Caco-2 (cell line): ENCODE measurements around the gene SACS. TPM values are rescaled to one million over a fixed set of nuclear protein-coding genes. Genes with fewer than 3 reads are reported as not detected.

ENCODE experiments used
- BruUV-seq: library from RNA; stranded (reverse); fragments of 400-500 nt; replicated peaks from 2 replicates; lab custom pipeline; 2021; lab: Mats Ljungman, UMichigan
- CTCF ChIA-PET: fragments of 300-600 bp; sonication (Branson Sonifier 250); formaldehyde crosslinking; loops from one replicate; lab custom pipeline; 2022; ENCODE audit warnings: antibody characterized with exemption; lab: Charles Lee
- POLR2A ChIA-PET: fragments of 300-600 bp; sonication (Branson Sonifier 250); formaldehyde crosslinking; loops from one replicate; lab custom pipeline; 2022; ENCODE audit warnings: antibody characterized with exemption; lab: Charles Lee
- DNase-seq, 2 experiments: peaks; one replicate each; pipeline versions ENCODE4 v3.0.0 to v3.0.0-alpha.2; 2020 to 2022
- H3K27me3 ChIP-seq: replicated peaks from 2 replicates; pipeline ENCODE4 v1.6.0; 2011; ENCODE audit warnings: low read length; ENCODE audit not compliant: control insufficient read depth, insufficient read depth
- H3K36me3 ChIP-seq: 2 replicates; pipeline ENCODE4 v1.5.1; 2011; ENCODE audit warnings: low read length; ENCODE audit not compliant: control insufficient read depth, insufficient read depth
- H3K4me1 ChIP-seq: fragments of 250-450 bp; sonication (Bioruptor Pico); 2 replicates; pipeline ENCODE4 v1.5.1; 2020; ENCODE audit warnings: mild to moderate bottlenecking
- H3K4me3 ChIP-seq: 2 replicates; pipeline ENCODE4 v1.5.1; 2011; ENCODE audit warnings: low read depth, mild to moderate bottlenecking, control low read depth, low read length
- H3K9me3 ChIP-seq: fragments of 250-450 bp; sonication (Bioruptor Pico); 2 replicates; pipeline ENCODE4 v1.5.1; 2020; ENCODE audit warnings: mild to moderate bottlenecking, moderate library complexity
- H3K27ac Mint-ChIP-seq: one replicate; pipeline ENCODE4 v1.8.0; 2022; ENCODE audit warnings: mixed read lengths; ENCODE audit not compliant: unreplicated experiment
- H3K27me3 Mint-ChIP-seq: one replicate; pipeline ENCODE4 v1.8.0; 2022; ENCODE audit warnings: mixed read lengths; ENCODE audit not compliant: insufficient read depth, unreplicated experiment
- H3K36me3 Mint-ChIP-seq: one replicate; pipeline ENCODE4 v1.8.0; 2022; ENCODE audit warnings: mild to moderate bottlenecking, mixed read lengths; ENCODE audit not compliant: insufficient read depth, unreplicated experiment
- H3K4me1 Mint-ChIP-seq: one replicate; pipeline ENCODE4 v1.8.0; 2022; ENCODE audit warnings: low read depth, mixed read lengths; ENCODE audit not compliant: unreplicated experiment
- H3K4me3 Mint-ChIP-seq: one replicate; pipeline ENCODE4 v1.8.0; 2022; ENCODE audit warnings: mild to moderate bottlenecking, moderate library complexity, mixed read lengths; ENCODE audit not compliant: unreplicated experiment
- H3K9me3 Mint-ChIP-seq: one replicate; pipeline ENCODE4 v1.8.0; 2022; ENCODE audit warnings: mixed read lengths; ENCODE audit not compliant: unreplicated experiment
- intact Hi-C: fragments of 100-400 bp; cut with micrococcal nuclease; formaldehyde crosslinking; loops from one replicate; pipeline ENCODE4 v1.10.0; 2022; ENCODE audit not compliant: unreplicated experiment
- total RNA-seq: library from RNA; stranded (reverse); gene quantifications from 2 replicates; pipeline ENCODE4 v1.2.3, GENCODE V29; 2022
- TF ChIP-seq, protein P1 (sequence below), 2 experiments: fragments of 200-600 bp in 1 of 2; IDR thresholded peaks; 1 replicate in 1 of 2; 2 replicates in 1 of 2; pipeline versions ENCODE4 v1.5.1 to v1.8.0; 2011 to 2022; ENCODE audit warnings: antibody characterized with exemption in 1 of 2, control low read depth in 1 of 2, inconsistent platforms in 1 of 2, low read depth in 1 of 2, low read length in 1 of 2, mild to moderate bottlenecking in 1 of 2, moderate library complexity in 1 of 2; ENCODE audit not compliant: insufficient read depth in 1 of 2, severe bottlenecking in 1 of 2, unreplicated experiment in 1 of 2

The SACS gene
- total RNA-seq, 1 experiment from 2014 or later: 4.5 TPM

DNA sequence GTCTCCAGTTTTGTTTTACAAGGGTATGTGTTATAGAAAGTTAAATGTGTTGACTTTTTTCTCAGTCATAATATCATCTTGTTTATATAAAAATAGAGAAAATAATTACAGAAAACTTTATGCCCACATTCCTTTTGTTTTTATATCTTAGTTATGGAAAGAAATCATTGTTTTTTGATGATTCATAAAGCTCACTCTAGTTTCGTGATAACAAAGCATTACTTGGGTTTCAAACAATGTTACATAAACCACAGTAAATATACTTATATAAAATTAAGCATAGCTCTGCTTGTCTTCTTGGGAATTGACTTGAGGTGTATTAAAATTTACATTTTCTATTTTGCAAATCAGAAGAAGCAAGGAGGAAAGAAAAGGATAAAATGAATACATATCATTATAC, 140.9 kb downstream of the SACS start:
- Histone ChIP-seq H3K4me3 (no peak overlapping the region), H3K36me3 (no peaks in the 10 kb centered on the region), H3K27me3 (no peaks in the 10 kb centered on the region), H3K4me1 (no peaks in the 10 kb centered on the region), H3K9me3 (0 out of 2 replicates have a peak, but pooled peaks cover under 1% of the 10 kb centered on the region)
- CTCF ChIA-PET: no interaction called here
- POLR2A ChIA-PET: interaction anchor here (0.6 kb wide), 1 partner anchor 17 kb away, joined by 5 read pairs; no protein-coding TSS in a partner anchor
- Mint-ChIP-seq H3K9me3 (peaks cover 13% of the 10 kb centered on the region), H3K27ac (no peak overlapping the region), H3K4me3 (no peak overlapping the region), H3K27me3 (peaks cover 10% of the 10 kb centered on the region), H3K4me1 (no peaks in the 10 kb centered on the region), H3K36me3 (no peaks in the 10 kb centered on the region)
- no peak for DNase-seq
- TF ChIP-seq, protein P1, sequence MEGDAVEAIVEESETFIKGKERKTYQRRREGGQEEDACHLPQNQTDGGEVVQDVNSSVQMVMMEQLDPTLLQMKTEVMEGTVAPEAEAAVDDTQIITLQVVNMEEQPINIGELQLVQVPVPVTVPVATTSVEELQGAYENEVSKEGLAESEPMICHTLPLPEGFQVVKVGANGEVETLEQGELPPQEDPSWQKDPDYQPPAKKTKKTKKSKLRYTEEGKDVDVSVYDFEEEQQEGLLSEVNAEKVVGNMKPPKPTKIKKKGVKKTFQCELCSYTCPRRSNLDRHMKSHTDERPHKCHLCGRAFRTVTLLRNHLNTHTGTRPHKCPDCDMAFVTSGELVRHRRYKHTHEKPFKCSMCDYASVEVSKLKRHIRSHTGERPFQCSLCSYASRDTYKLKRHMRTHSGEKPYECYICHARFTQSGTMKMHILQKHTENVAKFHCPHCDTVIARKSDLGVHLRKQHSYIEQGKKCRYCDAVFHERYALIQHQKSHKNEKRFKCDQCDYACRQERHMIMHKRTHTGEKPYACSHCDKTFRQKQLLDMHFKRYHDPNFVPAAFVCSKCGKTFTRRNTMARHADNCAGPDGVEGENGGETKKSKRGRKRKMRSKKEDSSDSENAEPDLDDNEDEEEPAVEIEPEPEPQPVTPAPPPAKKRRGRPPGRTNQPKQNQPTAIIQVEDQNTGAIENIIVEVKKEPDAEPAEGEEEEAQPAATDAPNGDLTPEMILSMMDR (IDR thresholded peaks at IDR 0.05; ENCODE audit: insufficient read depth in 1 of 2, low read depth in 1 of 2, low read length in 1 of 2, severe bottlenecking in 1 of 2, unreplicated experiment in 1 of 2): no peak
- intact Hi-C loops: no loop called here
- BruUV-seq: no TSS peak

DNA sequence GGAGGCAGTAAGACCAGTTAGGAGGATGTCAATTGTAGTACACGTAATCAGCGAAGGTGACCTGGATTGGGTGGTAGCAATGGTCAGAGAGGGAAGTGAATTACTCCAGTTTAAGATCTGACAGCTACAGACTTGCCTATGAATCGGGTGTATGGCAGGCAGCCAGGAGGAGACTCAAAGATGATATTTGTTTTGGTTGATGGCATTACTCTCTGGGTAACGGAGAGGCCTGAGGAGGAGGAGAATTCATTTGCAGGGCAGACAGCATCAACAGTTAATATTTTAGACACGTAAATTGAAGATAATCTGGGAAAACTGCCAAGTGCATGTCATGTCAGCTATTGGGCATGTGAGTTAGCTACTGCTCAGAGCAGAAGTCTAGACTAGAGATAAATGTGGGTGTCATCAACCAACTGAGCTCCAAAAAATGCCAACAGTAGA, 143.6 kb downstream of the SACS start:
- no peaks in the 10 kb centered on the region for H3K4me1 Mint-ChIP-seq
- H3K4me1 ChIP-seq: no peaks in the 10 kb centered on the region
- H3K4me3 Mint-ChIP-seq: no peak overlapping the region
- H3K4me3 ChIP-seq: no peak overlapping the region
- TF ChIP-seq, protein P1 (IDR thresholded peaks at IDR 0.05; ENCODE audit: insufficient read depth in 1 of 2, low read depth in 1 of 2, low read length in 1 of 2, severe bottlenecking in 1 of 2, unreplicated experiment in 1 of 2): no peak
- CTCF ChIA-PET: no interaction called here
- H3K36me3 ChIP-seq: no peaks in the 10 kb centered on the region
- H3K9me3 Mint-ChIP-seq: peaks cover 1% of the 10 kb centered on the region
- BruUV-seq: no TSS peak
- H3K27me3 ChIP-seq: no peaks in the 10 kb centered on the region
- POLR2A ChIA-PET: no interaction called here
- peaks cover 7% of the 10 kb centered on the region for H3K27me3 Mint-ChIP-seq
- H3K27ac Mint-ChIP-seq: no peak overlapping the region
- no peak for DNase-seq
- intact Hi-C loops: no loop called here
- H3K36me3 Mint-ChIP-seq: no peaks in the 10 kb centered on the region
- no peaks in the 10 kb centered on the region for H3K9me3 ChIP-seq

DNA sequence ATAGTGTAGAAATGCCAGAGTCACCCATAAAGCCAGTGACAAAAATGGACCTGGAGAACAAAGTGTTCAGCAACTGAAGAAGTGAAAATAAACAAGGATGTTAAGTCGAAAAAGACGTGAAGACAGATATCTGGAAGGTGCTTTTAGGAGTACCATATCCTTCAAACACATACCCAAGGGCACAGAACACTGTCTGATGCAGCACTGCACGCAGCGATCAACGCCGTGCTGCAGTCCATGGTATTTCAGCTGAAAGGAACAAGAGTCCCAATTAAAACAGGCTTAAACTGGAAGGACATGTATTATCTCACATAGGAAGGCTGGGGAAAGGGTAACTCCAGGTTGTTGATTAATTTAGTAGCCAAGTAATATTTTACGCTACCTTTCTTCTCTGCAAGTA, 144.5 kb downstream of the SACS start:
- peaks cover 11% of the 10 kb centered on the region for H3K9me3 Mint-ChIP-seq
- CTCF ChIA-PET: no interaction called here
- no peak overlapping the region for H3K4me3 ChIP-seq
- no peak overlapping the region for H3K4me3 Mint-ChIP-seq
- DNase-seq: no peak
- H3K27me3 ChIP-seq: no peaks in the 10 kb centered on the region
- intact Hi-C loops: no loop called here
- TF ChIP-seq, protein P1 (IDR thresholded peaks at IDR 0.05; ENCODE audit: insufficient read depth in 1 of 2, low read depth in 1 of 2, low read length in 1 of 2, severe bottlenecking in 1 of 2, unreplicated experiment in 1 of 2): no peak
- H3K27me3 Mint-ChIP-seq: peaks cover 4% of the 10 kb centered on the region
- H3K9me3 ChIP-seq: no peaks in the 10 kb centered on the region
- H3K36me3 ChIP-seq: no peaks in the 10 kb centered on the region
- H3K4me1 Mint-ChIP-seq: no peaks in the 10 kb centered on the region
- no peaks in the 10 kb centered on the region for H3K36me3 Mint-ChIP-seq
- no peaks in the 10 kb centered on the region for H3K4me1 ChIP-seq
- POLR2A ChIA-PET: no interaction called here
- H3K27ac Mint-ChIP-seq: no peak overlapping the region
- no TSS peak for BruUV-seq
